SK-N-SH treated with all-trans-retinoic acid at 6 μM for 48 hours (cell line): ENCODE results near the gene ELL3.

ENCODE experiments used
- ATAC-seq: fragments of 200-7000 bp; cut with Tn5 transposase; 3 replicates; pipeline ENCODE4 v1.9.1; 2020; ENCODE audit warnings: mild to moderate bottlenecking, moderate library complexity
- ARNTL ChIP-seq: fragments of 450-650 bp; formaldehyde crosslinking; IDR thresholded peaks from 2 replicates; pipeline ENCODE4 v1.5.0; 2020; ENCODE audit warnings: low read depth, mild to moderate bottlenecking, moderate library complexity, borderline replicate concordance
- BACH2 ChIP-seq: fragments of 250-450 bp; sonication (Bioruptor Pico); IDR thresholded peaks from 2 replicates; pipeline ENCODE4 v1.9.0; 2021; ENCODE audit warnings: mild to moderate bottlenecking, borderline replicate concordance
- CREB5 ChIP-seq: fragments of 250-450 bp; sonication (Bioruptor Pico); IDR thresholded peaks from 2 replicates; pipeline ENCODE4 v1.5.1; 2020; ENCODE audit warnings: low read depth, mild to moderate bottlenecking, moderate library complexity
- CSDC2 ChIP-seq: fragments of 250-450 bp; sonication (Bioruptor Pico); IDR thresholded peaks from 2 replicates; pipeline ENCODE4 v1.5.0; 2020; ENCODE audit warnings: mild to moderate bottlenecking, moderate library complexity
- ESRRG ChIP-seq: fragments of 250-450 bp; sonication (Bioruptor Pico); IDR thresholded peaks from 2 replicates; pipeline ENCODE4 v1.6.1; 2021; ENCODE audit warnings: mild to moderate bottlenecking
- GLIS3 ChIP-seq: fragments of 250-450 bp; sonication (Bioruptor Pico); IDR thresholded peaks from 2 replicates; pipeline ENCODE4 v1.5.0; 2020; ENCODE audit warnings: mild to moderate bottlenecking, moderate library complexity
- OSR1 ChIP-seq: fragments of 250-450 bp; sonication (Bioruptor Pico); IDR thresholded peaks from 2 replicates; pipeline ENCODE4 v1.8.0; 2022; ENCODE audit warnings: moderate library complexity, mild to moderate bottlenecking, inconsistent platforms
- PPARA ChIP-seq: fragments of 250-450 bp; sonication (Bioruptor Pico); IDR thresholded peaks from 2 replicates; pipeline ENCODE4 v1.5.0; 2020; ENCODE audit warnings: mild to moderate bottlenecking, borderline replicate concordance
- RARB ChIP-seq: fragments of 250-450 bp; sonication (Bioruptor Pico); IDR thresholded peaks from 2 replicates; pipeline ENCODE4 v1.8.0; 2021; ENCODE audit warnings: mild to moderate bottlenecking, moderate library complexity
- SNAI2 ChIP-seq: fragments of 250-450 bp; sonication (Bioruptor Pico); IDR thresholded peaks from 2 replicates; pipeline ENCODE4 v1.5.0; 2020; ENCODE audit warnings: mild to moderate bottlenecking, moderate library complexity
- TSHZ2 ChIP-seq: fragments of 250-450 bp; sonication (Bioruptor Pico); IDR thresholded peaks from 2 replicates; pipeline ENCODE4 v1.5.0; 2020; ENCODE audit warnings: mild to moderate bottlenecking, moderate library complexity
- ZC3H10 ChIP-seq: fragments of 250-450 bp; sonication (Bioruptor Pico); IDR thresholded peaks from 2 replicates; pipeline ENCODE4 v1.5.1; 2021; ENCODE audit warnings: mild to moderate bottlenecking, moderate library complexity
- ZFP3 ChIP-seq: fragments of 250-450 bp; sonication (Bioruptor Pico); IDR thresholded peaks from 2 replicates; pipeline ENCODE4 v1.5.0; 2020; ENCODE audit warnings: mild to moderate bottlenecking, moderate library complexity
- ZFP30 ChIP-seq: fragments of 450-650 bp; formaldehyde crosslinking; IDR thresholded peaks from 2 replicates; pipeline ENCODE4 v1.5.0; 2022; ENCODE audit warnings: mild to moderate bottlenecking, moderate library complexity
- ZNF565 ChIP-seq: fragments of 450-650 bp; formaldehyde crosslinking; conservative IDR thresholded peaks from 2 replicates; pipeline ENCODE4 v1.5.0; 2020; ENCODE audit warnings: low read depth, mild to moderate bottlenecking, moderate library complexity
- ZNF70 ChIP-seq: fragments of 450-650 bp; formaldehyde crosslinking; IDR thresholded peaks from 2 replicates; pipeline ENCODE4 v1.5.0; 2020; ENCODE audit warnings: mild to moderate bottlenecking, moderate library complexity
- ZNF8 ChIP-seq: fragments of 450-650 bp; formaldehyde crosslinking; IDR thresholded peaks from 2 replicates; pipeline ENCODE4 v1.5.0; 2020; ENCODE audit warnings: mild to moderate bottlenecking, moderate library complexity

Gene ELL3

DNA sequence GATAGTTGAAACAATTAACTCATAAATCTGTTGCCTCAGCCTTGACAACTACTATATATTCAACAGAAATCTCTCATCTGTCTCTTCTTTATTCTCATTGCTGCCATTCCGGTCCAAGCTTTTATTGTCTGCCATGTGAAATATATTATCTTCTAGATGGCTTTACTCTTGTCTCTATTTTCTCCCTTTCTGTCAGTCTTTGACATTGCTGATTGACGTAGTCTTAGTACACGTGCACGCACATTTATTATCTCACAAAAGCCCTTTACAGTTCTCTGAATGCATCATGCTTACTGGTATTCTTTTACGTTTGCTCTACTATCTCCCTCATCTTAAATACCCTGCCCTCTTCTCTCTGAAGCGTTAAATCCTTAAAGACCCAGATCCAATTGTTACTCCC is 24.9 kb downstream of the ELL3 start:
- no peak for TF ChIP-seq ZC3H10 (CRISPR knock-in tag)
- no peak for TF ChIP-seq ARNTL
- ATAC-seq, result no peak

- ATAC-seq, result no peak
- TF ChIP-seq RARB (CRISPR knock-in tag), result no peak
- TF ChIP-seq ZNF565 (CRISPR knock-in tag), result no peak
- TF ChIP-seq PPARA (CRISPR knock-in tag), result no peak
- no peak for TF ChIP-seq TSHZ2 (CRISPR knock-in tag)
- no peak for TF ChIP-seq ZNF8 (CRISPR knock-in tag)
- no peak for TF ChIP-seq ZC3H10 (CRISPR knock-in tag)
- TF ChIP-seq CREB5 (CRISPR knock-in tag), result no peak
- TF ChIP-seq OSR1, result no peak
- TF ChIP-seq CSDC2 (CRISPR knock-in tag), result no peak
- TF ChIP-seq ESRRG (CRISPR knock-in tag), result no peak
- no peak for TF ChIP-seq ZFP3 (CRISPR knock-in tag)
- no peak for TF ChIP-seq BACH2 (CRISPR knock-in tag)
- no peak for TF ChIP-seq GLIS3 (CRISPR knock-in tag)
Observed at GRCh38 chr15:43749690-43750345, 26.9 kb downstream of the ELL3 start.

- TF ChIP-seq ZNF8 (CRISPR knock-in tag) (no peak), ZNF70 (CRISPR knock-in tag) (no peak), RARB (CRISPR knock-in tag) (no peak), ZFP3 (CRISPR knock-in tag) (no peak), OSR1 (no peak), SNAI2 (CRISPR knock-in tag) (no peak), ESRRG (CRISPR knock-in tag) (no peak), TSHZ2 (CRISPR knock-in tag) (no peak)
- ATAC-seq, result no peak
Observed at GRCh38 chr15:43748376-43748775, 28.4 kb downstream of the ELL3 start.

DNA sequence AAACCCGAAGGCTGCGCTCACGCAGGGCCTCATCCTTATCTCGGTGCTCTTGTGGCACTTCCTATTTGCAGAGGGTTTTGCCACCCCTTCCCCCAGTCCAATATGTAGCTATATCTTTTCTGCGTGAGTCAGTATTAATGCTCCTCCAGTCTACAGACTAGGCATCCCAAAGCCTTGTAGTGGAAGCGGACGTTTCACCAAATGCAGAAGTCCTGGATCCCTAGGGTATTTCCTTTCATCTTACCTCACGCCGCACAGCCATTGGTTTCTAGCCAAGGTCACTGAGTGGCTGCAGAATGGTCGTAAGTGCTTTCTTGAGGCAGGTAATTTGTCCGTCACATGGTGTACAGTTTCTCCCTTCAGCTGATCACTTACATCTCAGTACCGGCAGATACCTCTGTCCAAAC is 29.9 kb downstream of the ELL3 start:
- peak; percentile 52; the same call in 2 of the 3 replicates for ATAC-seq

DNA sequence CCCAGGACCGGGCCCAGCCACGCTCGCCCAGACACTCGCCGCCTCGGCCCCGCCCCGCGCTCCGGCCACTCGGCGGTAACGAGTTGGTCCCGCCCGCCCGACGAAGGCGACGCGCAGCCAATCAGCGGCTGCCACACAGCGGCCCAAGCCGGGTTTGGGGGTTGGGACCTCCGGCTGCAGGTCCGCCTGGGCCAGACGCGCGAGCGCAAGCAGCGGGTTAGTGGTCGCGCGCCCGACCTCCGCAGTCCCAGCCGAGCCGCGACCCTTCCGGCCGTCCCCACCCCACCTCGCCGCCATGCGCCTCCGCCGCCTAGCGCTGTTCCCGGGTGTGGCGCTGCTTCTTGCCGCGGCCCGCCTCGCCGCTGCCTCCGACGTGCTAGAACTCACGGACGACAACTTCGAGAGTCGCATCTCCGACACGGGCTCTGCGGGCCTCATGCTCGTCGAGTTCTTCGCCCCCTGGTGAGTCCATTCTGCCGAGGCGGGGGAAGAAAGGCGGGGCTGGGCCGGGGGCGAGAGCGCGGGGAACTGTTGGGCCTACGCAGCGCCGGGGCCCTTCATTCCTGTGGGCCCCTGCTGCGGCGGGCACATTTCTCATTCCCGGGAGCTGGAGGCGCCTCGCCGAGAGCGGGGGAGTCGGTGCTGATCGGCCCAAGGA is 30.4 kb downstream of the ELL3 start, which contains the start of gene PDIA3:
PDIA3 (plus strand) TSS at position 194 of the 658 bp plus-strand sequence; CDS start at position 296, 102 bp downstream.
- 0 out of 2 replicates have a peak, but pooled peaks have one; percentile 12 for TF ChIP-seq TSHZ2 (CRISPR knock-in tag)
- peak; percentile 8; the same call in 1 of the 2 replicates for TF ChIP-seq ZFP30 (CRISPR knock-in tag)
- peak; percentile 96 for ATAC-seq
